ENCODE measurements around the gene ARV1.

ARV1 gene

GRCh38 chr1:230978491-230979388, at the start of gene ARV1, which contains the start of gene TTC13:
Gene ARV1, plus strand, starts transcription at chr1:230979094. Its CDS starts 12 bp downstream, at chr1:230979106.
Gene TTC13, minus strand, starts transcription at chr1:230978861. Its CDS starts 31 bp downstream, at chr1:230978830.
- H3K27me3 ChIP-seq (ENCODE audit: insufficient read depth, poor library complexity, severe bottlenecking) = no peaks in the 10 kb centered on the region
- H3K36me3 ChIP-seq (ENCODE audit: low read depth) = peaks cover 18% of the 10 kb centered on the region
- peak; percentile 97 for DNase-seq (ENCODE audit: low spot score)
- H3K9me3 ChIP-seq (ENCODE audit: severe bottlenecking) = no peaks in the 10 kb centered on the region
- peak; percentile 99 for ATAC-seq (ENCODE audit: low read depth)
- H3K4me3 ChIP-seq (ENCODE audit: severe bottlenecking) = peak within 1 kb of the TSS; percentile 87
- TF ChIP-seq, protein P1, sequence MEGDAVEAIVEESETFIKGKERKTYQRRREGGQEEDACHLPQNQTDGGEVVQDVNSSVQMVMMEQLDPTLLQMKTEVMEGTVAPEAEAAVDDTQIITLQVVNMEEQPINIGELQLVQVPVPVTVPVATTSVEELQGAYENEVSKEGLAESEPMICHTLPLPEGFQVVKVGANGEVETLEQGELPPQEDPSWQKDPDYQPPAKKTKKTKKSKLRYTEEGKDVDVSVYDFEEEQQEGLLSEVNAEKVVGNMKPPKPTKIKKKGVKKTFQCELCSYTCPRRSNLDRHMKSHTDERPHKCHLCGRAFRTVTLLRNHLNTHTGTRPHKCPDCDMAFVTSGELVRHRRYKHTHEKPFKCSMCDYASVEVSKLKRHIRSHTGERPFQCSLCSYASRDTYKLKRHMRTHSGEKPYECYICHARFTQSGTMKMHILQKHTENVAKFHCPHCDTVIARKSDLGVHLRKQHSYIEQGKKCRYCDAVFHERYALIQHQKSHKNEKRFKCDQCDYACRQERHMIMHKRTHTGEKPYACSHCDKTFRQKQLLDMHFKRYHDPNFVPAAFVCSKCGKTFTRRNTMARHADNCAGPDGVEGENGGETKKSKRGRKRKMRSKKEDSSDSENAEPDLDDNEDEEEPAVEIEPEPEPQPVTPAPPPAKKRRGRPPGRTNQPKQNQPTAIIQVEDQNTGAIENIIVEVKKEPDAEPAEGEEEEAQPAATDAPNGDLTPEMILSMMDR (IDR thresholded peaks at IDR 0.05; ENCODE audit: poor library complexity, severe bottlenecking) = peak; percentile 21
- H3K27ac ChIP-seq (ENCODE audit: poor library complexity, severe bottlenecking) = peak within 1 kb of the TSS; percentile 24
- no peaks in the 10 kb centered on the region for H3K4me1 ChIP-seq (ENCODE audit: insufficient read depth, poor library complexity, severe bottlenecking)

GRCh38 chr1:230930986-230931385, 47.9 kb upstream of the ARV1 start:
- DNase-seq (ENCODE audit: low spot score) = no peak
- no peaks in the 10 kb centered on the region for H3K4me1 ChIP-seq (ENCODE audit: insufficient read depth, poor library complexity, severe bottlenecking)
- H3K27me3 ChIP-seq (ENCODE audit: insufficient read depth, poor library complexity, severe bottlenecking) = no peaks in the 10 kb centered on the region
- TF ChIP-seq, protein P1 (IDR thresholded peaks at IDR 0.05; ENCODE audit: poor library complexity, severe bottlenecking) = no peak
- H3K36me3 ChIP-seq (ENCODE audit: low read depth) = peaks cover 13% of the 10 kb centered on the region
- no peak overlapping the region for H3K27ac ChIP-seq (ENCODE audit: poor library complexity, severe bottlenecking)
- H3K9me3 ChIP-seq (ENCODE audit: severe bottlenecking) = no peaks in the 10 kb centered on the region
- ATAC-seq (ENCODE audit: low read depth) = no peak
- no peak overlapping the region for H3K4me3 ChIP-seq (ENCODE audit: severe bottlenecking)

DNA sequence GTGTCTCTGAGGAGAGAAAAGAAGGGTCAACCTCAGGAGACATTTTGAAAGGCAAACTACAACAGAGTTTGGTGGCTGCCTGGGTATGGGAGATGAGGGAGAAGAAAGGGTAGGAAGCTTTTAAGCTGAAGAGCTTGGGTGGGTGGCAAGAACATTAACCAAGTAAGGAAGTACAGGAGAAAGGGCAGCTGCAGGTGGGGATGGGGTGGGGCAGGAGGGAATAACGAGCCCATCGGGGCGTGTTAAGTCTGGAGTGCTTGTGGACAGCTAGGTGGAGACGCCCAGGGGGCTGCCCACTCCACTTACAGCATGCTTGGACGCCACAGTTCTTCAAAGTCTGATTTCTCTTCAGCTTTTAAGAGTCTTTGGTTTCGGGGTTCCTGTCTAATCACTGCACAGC, 43.0 kb upstream of the ARV1 start:
- Histone ChIP-seq H3K27ac (ENCODE audit: poor library complexity, severe bottlenecking) (no peak overlapping the region), H3K9me3 (ENCODE audit: severe bottlenecking) (no peaks in the 10 kb centered on the region), H3K36me3 (ENCODE audit: low read depth) (no peaks in the 10 kb centered on the region), H3K4me1 (ENCODE audit: insufficient read depth, poor library complexity, severe bottlenecking) (no peaks in the 10 kb centered on the region), H3K4me3 (ENCODE audit: severe bottlenecking) (no peak overlapping the region), H3K27me3 (ENCODE audit: insufficient read depth, poor library complexity, severe bottlenecking) (no peaks in the 10 kb centered on the region)
- DNase-seq (ENCODE audit: low spot score) (no peak), ATAC-seq (ENCODE audit: low read depth) (no peak)
- TF ChIP-seq, protein P1 (IDR thresholded peaks at IDR 0.05; ENCODE audit: poor library complexity, severe bottlenecking) = no peak

DNA sequence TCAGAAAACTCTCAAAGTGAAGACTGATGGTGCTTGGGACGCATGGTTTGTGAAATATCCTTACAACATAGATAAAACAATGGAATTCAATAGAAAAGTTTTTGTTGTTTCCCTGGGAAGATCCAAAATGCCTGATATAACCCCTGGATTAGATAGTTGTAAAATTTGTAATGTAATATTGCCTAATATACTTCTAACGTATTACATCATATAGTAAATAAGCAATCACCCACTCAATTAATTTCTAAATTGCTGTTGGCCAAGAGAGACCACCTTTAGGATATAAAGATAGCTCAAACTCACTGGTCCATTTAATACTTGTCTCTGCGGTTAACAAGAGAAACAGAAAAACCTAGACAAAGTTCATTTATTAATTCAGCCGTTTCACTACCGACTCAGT, 42.4 kb upstream of the ARV1 start:
- Histone ChIP-seq H3K9me3 (ENCODE audit: severe bottlenecking) (no peaks in the 10 kb centered on the region), H3K4me1 (ENCODE audit: insufficient read depth, poor library complexity, severe bottlenecking) (no peaks in the 10 kb centered on the region), H3K27me3 (ENCODE audit: insufficient read depth, poor library complexity, severe bottlenecking) (no peaks in the 10 kb centered on the region), H3K4me3 (ENCODE audit: severe bottlenecking) (no peak overlapping the region), H3K36me3 (ENCODE audit: low read depth) (no peaks in the 10 kb centered on the region), H3K27ac (ENCODE audit: poor library complexity, severe bottlenecking) (no peak overlapping the region)
- DNase-seq (ENCODE audit: low spot score) = no peak
- TF ChIP-seq, protein P1 (IDR thresholded peaks at IDR 0.05; ENCODE audit: poor library complexity, severe bottlenecking) = no peak
- ATAC-seq (ENCODE audit: low read depth) = no peak

DNA sequence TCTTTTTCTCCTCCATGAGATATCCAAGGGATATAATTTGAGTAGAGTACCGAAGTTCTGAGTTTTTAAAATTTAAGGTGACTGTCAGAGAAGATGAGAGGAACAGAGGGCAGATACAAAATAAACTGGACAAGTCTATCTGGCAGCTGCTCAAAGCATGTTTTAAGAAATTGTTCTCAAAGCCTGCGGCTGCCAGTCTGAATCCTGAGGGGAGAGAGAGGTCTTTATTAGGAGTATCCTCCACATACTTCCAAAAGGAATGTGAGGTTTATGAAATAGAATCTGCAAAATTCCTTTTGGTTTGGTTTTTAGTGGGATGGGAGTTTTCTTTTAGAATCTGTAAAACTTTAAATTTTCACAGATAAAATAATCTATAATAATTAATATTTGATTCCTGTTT, 41.5 kb upstream of the ARV1 start:
- Histone ChIP-seq H3K27ac (ENCODE audit: poor library complexity, severe bottlenecking) (no peak overlapping the region), H3K4me1 (ENCODE audit: insufficient read depth, poor library complexity, severe bottlenecking) (no peaks in the 10 kb centered on the region), H3K36me3 (ENCODE audit: low read depth) (no peaks in the 10 kb centered on the region), H3K9me3 (ENCODE audit: severe bottlenecking) (no peaks in the 10 kb centered on the region), H3K27me3 (ENCODE audit: insufficient read depth, poor library complexity, severe bottlenecking) (no peaks in the 10 kb centered on the region), H3K4me3 (ENCODE audit: severe bottlenecking) (no peak overlapping the region)
- TF ChIP-seq, protein P1 (IDR thresholded peaks at IDR 0.05; ENCODE audit: poor library complexity, severe bottlenecking) = no peak
- ATAC-seq (ENCODE audit: low read depth) = no peak
- no peak for DNase-seq (ENCODE audit: low spot score)
